Neural cell (in vitro differentiated cells): ENCODE measurements around the gene GGN. TPM values are rescaled to one million over a fixed set of nuclear protein-coding genes. Genes with fewer than 3 reads are reported as not detected.
A peak's percentile ranks its signal among the peaks of the same experiment; 100 is the strongest.

Source experiments
- H2AFZ ChIP-seq: fragments of 200-600, 300-800 bp; sonication (generic), shearing (Covaris generic); 2 replicates; pipeline ENCODE4 v1.6.0; 2014; ENCODE audit warnings: low read depth, mild to moderate bottlenecking, antibody characterized with exemption, low read length, moderate library complexity
- H3F3A ChIP-seq: fragments of 200-600 bp; shearing (Covaris generic); 2 replicates; pipeline ENCODE4 v1.6.1; 2016; ENCODE audit warnings: mild to moderate bottlenecking, moderate library complexity, mixed read lengths, antibody characterized with exemption, low read length; ENCODE audit not compliant: insufficient read depth, poor library complexity, severe bottlenecking
- H3K27ac ChIP-seq: fragments of 200-600, 300-800 bp; sonication (generic), shearing (Covaris generic); 2 replicates; pipeline ENCODE4 v1.5.1; 2014; ENCODE audit warnings: mild to moderate bottlenecking, low read length, moderate library complexity
- H3K27me3 ChIP-seq: fragments of 300-800, 200-600 bp; sonication (generic), shearing (Covaris generic); 2 replicates; pipeline ENCODE4 v1.6.0; 2014; ENCODE audit warnings: mild to moderate bottlenecking, low read depth, low read length, moderate library complexity; ENCODE audit not compliant: insufficient read depth
- H3K36me3 ChIP-seq: fragments of 300-800, 200-600 bp; sonication (generic), shearing (Covaris generic); 2 replicates; pipeline ENCODE4 v1.5.1; 2014; ENCODE audit warnings: mild to moderate bottlenecking, antibody characterized with exemption, low read length, moderate library complexity; ENCODE audit not compliant: insufficient read depth
- H3K4me2 ChIP-seq: fragments of 300-800, 200-600 bp; sonication (generic), shearing (Covaris generic); 2 replicates; pipeline ENCODE4 v1.6.0; 2014; ENCODE audit warnings: mild to moderate bottlenecking, low read length
- H3K4me3 ChIP-seq: fragments of 300-800, 200-600 bp; sonication (generic), shearing (Covaris generic); 2 replicates; pipeline ENCODE4 v1.5.1; 2014; ENCODE audit warnings: mild to moderate bottlenecking, low read length, moderate library complexity
- H3K79me2 ChIP-seq: fragments of 200-600 bp; shearing (Covaris generic); replicated peaks from 2 replicates; pipeline ENCODE4 v1.6.0; 2014; ENCODE audit warnings: mild to moderate bottlenecking, low read length, moderate library complexity; ENCODE audit not compliant: insufficient read depth
- H3K9ac ChIP-seq: fragments of 300-800, 200-600 bp; sonication (generic), shearing (Covaris generic); 2 replicates; pipeline ENCODE4 v1.6.1; 2016; ENCODE audit warnings: mild to moderate bottlenecking, low read length, mixed read lengths
- H3K9me2 ChIP-seq: fragments of 200-600 bp; shearing (Covaris generic); 2 replicates; pipeline ENCODE4 v1.6.1; 2016; ENCODE audit warnings: mild to moderate bottlenecking, low read length, mixed read lengths; ENCODE audit not compliant: insufficient read depth
- H3K9me3 ChIP-seq: fragments of 200-600, 300-800 bp; sonication (generic), shearing (Covaris generic); 2 replicates; pipeline ENCODE4 v1.6.1; 2016; ENCODE audit warnings: mild to moderate bottlenecking, mixed run types, low read length, moderate library complexity, mixed read lengths
- H4K20me1 ChIP-seq: fragments of 200-600 bp; shearing (Covaris generic); 2 replicates; pipeline ENCODE4 v1.6.1; 2016; ENCODE audit warnings: mild to moderate bottlenecking, mixed run types; ENCODE audit not compliant: insufficient read depth
- CTCF ChIP-seq: fragments of 450-650 bp; IDR thresholded peaks from 2 replicates; pipeline ENCODE4 v1.5.1; 2014; ENCODE audit warnings: antibody characterized with exemption, mild to moderate bottlenecking, moderate library complexity; ENCODE audit not compliant: poor library complexity, severe bottlenecking
- EP300 ChIP-seq: fragments of 450-650 bp; conservative IDR thresholded peaks from 2 replicates; pipeline ENCODE4 v1.6.1; 2014; ENCODE audit warnings: antibody characterized with exemption, mild to moderate bottlenecking, moderate library complexity; ENCODE audit not compliant: poor library complexity, severe bottlenecking
- EZH2 ChIP-seq: fragments of 200-600, 300-800 bp; shearing (Covaris generic), sonication (generic); IDR thresholded peaks from 2 replicates; pipeline ENCODE4 v1.6.1; 2014; ENCODE audit warnings: antibody characterized with exemption, low read length, borderline replicate concordance, mild to moderate bottlenecking; ENCODE audit not compliant: insufficient read depth, poor library complexity, severe bottlenecking
- MXI1 ChIP-seq: fragments of 450-650 bp; conservative IDR thresholded peaks from 2 replicates; pipeline ENCODE4 v1.6.1; 2014; ENCODE audit warnings: antibody characterized with exemption, mild to moderate bottlenecking; ENCODE audit not compliant: poor library complexity, severe bottlenecking
- POLR2AphosphoS5 ChIP-seq: IDR thresholded peaks from 2 replicates; pipeline ENCODE4 v1.6.1; 2012
- RAD21 ChIP-seq: fragments of 450-650 bp; conservative IDR thresholded peaks from 2 replicates; pipeline ENCODE4 v1.6.1; 2014; ENCODE audit warnings: antibody characterized with exemption, mild to moderate bottlenecking, moderate library complexity
- REST ChIP-seq: IDR thresholded peaks from 2 replicates; pipeline ENCODE4 v1.6.1; 2012; ENCODE audit warnings: borderline replicate concordance
- SMC3 ChIP-seq: fragments of 450-650 bp; conservative IDR thresholded peaks from 2 replicates; pipeline ENCODE4 v1.6.1; 2014; ENCODE audit warnings: antibody characterized with exemption, mild to moderate bottlenecking, moderate library complexity; ENCODE audit not compliant: poor library complexity
- TAF1 ChIP-seq: IDR thresholded peaks from 2 replicates; pipeline ENCODE4 v1.6.1; 2012; ENCODE audit warnings: low read depth
- polyA plus RNA-seq: library from polyadenylated mRNA; depleted of rRNA; stranded (reverse); fragments of >200 nt; gene quantifications from 2 replicates; pipeline ENCODE4 v1.2.3, GENCODE V29; 2014

Gene GGN
- polyA plus RNA-seq, 1 donor from 2014 or later = 0.21 TPM

GRCh38 chr19:38375748-38376147 lies 12.1 kb downstream of the GGN start:
- Histone ChIP-seq H3K79me2 (peaks cover 19% of the 10 kb centered on the region), H3K4me3 (peak overlapping the region; percentile 84), H2AFZ (no peak overlapping the region), H3K4me2 (peak overlapping the region; percentile 98), H3K9me3 (no peaks in the 10 kb centered on the region), H3F3A (no peaks in the 10 kb centered on the region), H3K9ac (peak overlapping the region; percentile 92), H3K27ac (peak overlapping the region; percentile 91), H4K20me1 (no peaks in the 10 kb centered on the region), H3K27me3 (no peaks in the 10 kb centered on the region), H3K36me3 (no peaks in the 10 kb centered on the region), H3K9me2 (no peaks in the 10 kb centered on the region)
- TF ChIP-seq MXI1 (no peak), TAF1 (no peak), CTCF (no peak), EP300 (no peak), REST (no peak), RAD21 (no peak), SMC3 (no peak), EZH2 (no peak), POLR2AphosphoS5 (no peak)

- peak overlapping the region; percentile 91 for H3K27ac ChIP-seq
- peak overlapping the region; percentile 92 for H3K9ac ChIP-seq
- TF ChIP-seq EP300 (no peak), REST (no peak), POLR2AphosphoS5 (no peak), RAD21 (no peak), SMC3 (no peak), EZH2 (no peak), CTCF (no peak), TAF1 (no peak), MXI1 (no peak)
- H2AFZ ChIP-seq = peak overlapping the region; percentile 90
- H3K9me2 ChIP-seq = no peaks in the 10 kb centered on the region
- no peaks in the 10 kb centered on the region for H3K27me3 ChIP-seq
- no peaks in the 10 kb centered on the region for H3K36me3 ChIP-seq
- H3K4me2 ChIP-seq = peak overlapping the region; percentile 98
- H3K9me3 ChIP-seq = no peaks in the 10 kb centered on the region
- peaks cover 19% of the 10 kb centered on the region for H3K79me2 ChIP-seq
- no peaks in the 10 kb centered on the region for H3F3A ChIP-seq
- H3K4me3 ChIP-seq = peak overlapping the region; percentile 84
- H4K20me1 ChIP-seq = no peaks in the 10 kb centered on the region
These were observed 12.7 kb downstream of the GGN start for GRCh38 chr19:38375098-38375493.
